Glutamatergic neuron (in vitro differentiated cells): ENCODE measurements around the gene ZSWIM4. TPM values are rescaled to one million over a fixed set of nuclear protein-coding genes. Genes with fewer than 3 reads are reported as not detected.
A peak's percentile ranks its signal among the peaks of the same experiment; 100 is the strongest.

Experiments used
- DNase-seq: peaks from one replicate; pipeline ENCODE4 v3.0.0; 2022
- H3K27ac Mint-ChIP-seq: one replicate; pipeline ENCODE4 v1.8.0; 2020; ENCODE audit warnings: mild to moderate bottlenecking, mixed read lengths, inconsistent platforms; ENCODE audit not compliant: unreplicated experiment
- H3K27me3 Mint-ChIP-seq: one replicate; pipeline ENCODE4 v1.8.0; 2020; ENCODE audit warnings: mild to moderate bottlenecking, moderate library complexity, mixed read lengths, inconsistent platforms; ENCODE audit not compliant: unreplicated experiment
- H3K36me3 Mint-ChIP-seq: one replicate; pipeline ENCODE4 v1.8.0; 2020; ENCODE audit warnings: mild to moderate bottlenecking, mixed read lengths, inconsistent platforms; ENCODE audit not compliant: unreplicated experiment
- H3K4me1 Mint-ChIP-seq: one replicate; pipeline ENCODE4 v1.8.0; 2020; ENCODE audit warnings: mild to moderate bottlenecking, low read depth, mixed read lengths, inconsistent platforms; ENCODE audit not compliant: unreplicated experiment
- H3K4me3 Mint-ChIP-seq: one replicate; pipeline ENCODE4 v1.8.0; 2020; ENCODE audit warnings: mild to moderate bottlenecking, mixed read lengths, inconsistent platforms; ENCODE audit not compliant: unreplicated experiment
- H3K9me3 Mint-ChIP-seq: one replicate; pipeline ENCODE4 v1.8.0; 2020; ENCODE audit warnings: mild to moderate bottlenecking, moderate library complexity, mixed read lengths, inconsistent platforms; ENCODE audit not compliant: unreplicated experiment
- CTCF ChIP-seq: fragments of 200-600 bp; sonication (generic); IDR thresholded peaks from one replicate; pipeline ENCODE4 v1.5.0; 2021; ENCODE audit not compliant: partially characterized antibody, unreplicated experiment
- total RNA-seq: library from RNA; stranded (reverse); fragmentation: NEBNext Ultra II Directional; extraction: Animal tissue kit (Norgen Biotek cat#: 25700); gene quantifications from one replicate; pipeline ENCODE4 v1.2.1, GENCODE V29; 2021; ENCODE audit not compliant: unreplicated experiment

Gene ZSWIM4
- total RNA-seq, 1 donor from 2014 or later, result 46.0 TPM

GRCh38 chr19:13839130-13839937 is 44.1 kb downstream of the ZSWIM4 start:
- peaks cover 1% of the 10 kb centered on the region for H3K4me1 Mint-ChIP-seq
- DNase-seq, result no peak
- no peaks in the 10 kb centered on the region for H3K36me3 Mint-ChIP-seq
- H3K9me3 Mint-ChIP-seq, result peaks cover 4% of the 10 kb centered on the region
- H3K4me3 Mint-ChIP-seq, result no peak overlapping the region
- H3K27ac Mint-ChIP-seq, result no peak overlapping the region
- H3K27me3 Mint-ChIP-seq, result no peaks in the 10 kb centered on the region
- no peak for TF ChIP-seq CTCF

- TF ChIP-seq CTCF, result no peak
- no peak for DNase-seq
- peaks cover 4% of the 10 kb centered on the region for H3K27me3 Mint-ChIP-seq
- H3K9me3 Mint-ChIP-seq, result peaks cover 2% of the 10 kb centered on the region
- peaks cover 1% of the 10 kb centered on the region for H3K4me1 Mint-ChIP-seq
- no peak overlapping the region for H3K27ac Mint-ChIP-seq
- no peak overlapping the region for H3K4me3 Mint-ChIP-seq
- no peaks in the 10 kb centered on the region for H3K36me3 Mint-ChIP-seq
Measured at GRCh38 chr19:13839938-13840304, 44.7 kb downstream of the ZSWIM4 start.

- H3K27ac Mint-ChIP-seq, result no peak overlapping the region
- H3K36me3 Mint-ChIP-seq, result no peaks in the 10 kb centered on the region
- H3K4me1 Mint-ChIP-seq, result peaks cover 1% of the 10 kb centered on the region
- peaks cover 2% of the 10 kb centered on the region for H3K9me3 Mint-ChIP-seq
- peaks cover 4% of the 10 kb centered on the region for H3K27me3 Mint-ChIP-seq
- DNase-seq, result no peak
- H3K4me3 Mint-ChIP-seq, result peak overlapping the region; percentile 38
- TF ChIP-seq CTCF, result no peak
Measured at GRCh38 chr19:13840305-13841085, 45.3 kb downstream of the ZSWIM4 start.

- Mint-ChIP-seq H3K9me3 (peaks cover 3% of the 10 kb centered on the region), H3K27ac (no peak overlapping the region), H3K4me1 (peaks cover 1% of the 10 kb centered on the region), H3K27me3 (peaks cover 4% of the 10 kb centered on the region), H3K36me3 (no peaks in the 10 kb centered on the region), H3K4me3 (peak overlapping the region; percentile 74)
- TF ChIP-seq CTCF, result no peak
- no peak for DNase-seq
Measured at GRCh38 chr19:13841086-13841961, 46.1 kb downstream of the ZSWIM4 start.
